Nephron progenitor cell (in vitro differentiated cells): ENCODE measurements around the gene PEX3.
A peak's percentile ranks its signal among the peaks of the same experiment; 100 is the strongest.
"Not testable (repeated sequence)": the region's sequence is repeated elsewhere in the genome, so short reads cannot be mapped to it uniquely, and the experiment has no call there.

ENCODE experiments used
- DNase-seq: peaks from one replicate; pipeline ENCODE4 v3.0.0; 2021
- H3K27ac Mint-ChIP-seq: 2 replicates; pipeline ENCODE4 v1.8.0; 2021; ENCODE audit warnings: mild to moderate bottlenecking, moderate library complexity, mixed read lengths
- H3K27me3 Mint-ChIP-seq: 2 replicates; pipeline ENCODE4 v1.8.0; 2021; ENCODE audit warnings: mild to moderate bottlenecking, low read depth, mixed read lengths; ENCODE audit not compliant: poor library complexity
- H3K36me3 Mint-ChIP-seq: 2 replicates; pipeline ENCODE4 v1.8.0; 2021; ENCODE audit warnings: low read depth, mixed read lengths
- H3K4me1 Mint-ChIP-seq: 2 replicates; pipeline ENCODE4 v1.8.0; 2021; ENCODE audit warnings: mixed read lengths
- H3K4me3 Mint-ChIP-seq: 2 replicates; pipeline ENCODE4 v1.8.0; 2021; ENCODE audit warnings: mild to moderate bottlenecking, moderate library complexity, mixed read lengths
- H3K9me3 Mint-ChIP-seq: 2 replicates; pipeline ENCODE4 v1.8.0; 2021; ENCODE audit warnings: mild to moderate bottlenecking, moderate library complexity, mixed read lengths
- TF ChIP-seq, protein P1 (sequence below): fragments of 200-600 bp; sonication (generic); IDR thresholded peaks from 2 replicates; pipeline ENCODE4 v1.5.0; 2021; ENCODE audit warnings: antibody characterized with exemption

The PEX3 gene

DNA sequence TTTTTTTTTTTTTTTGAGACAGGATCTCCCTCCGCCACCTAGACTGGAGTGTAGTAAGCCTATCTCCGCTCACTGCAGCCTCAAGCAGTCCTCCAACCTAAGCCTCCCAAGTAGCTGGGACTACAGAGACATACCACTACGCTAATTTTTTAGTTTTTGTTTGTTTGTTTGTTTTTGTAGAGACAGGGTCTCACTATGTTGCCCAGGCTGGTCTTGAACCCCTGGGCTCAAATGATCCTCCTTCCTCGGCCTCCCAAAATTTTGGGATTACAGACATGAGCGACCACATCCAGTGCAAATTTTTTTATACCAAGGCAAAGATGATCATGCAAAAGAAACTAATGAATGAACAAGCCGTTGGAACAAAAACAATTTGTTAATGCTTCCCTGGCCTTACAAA is 55.6 kb downstream of the PEX3 start:
- no peaks in the 10 kb centered on the region for H3K27me3 Mint-ChIP-seq
- H3K27ac Mint-ChIP-seq = no peak overlapping the region
- DNase-seq = no peak
- no peaks in the 10 kb centered on the region for H3K9me3 Mint-ChIP-seq
- H3K4me3 Mint-ChIP-seq = no peak overlapping the region
- peaks cover 22% of the 10 kb centered on the region for H3K4me1 Mint-ChIP-seq
- TF ChIP-seq, protein P1, sequence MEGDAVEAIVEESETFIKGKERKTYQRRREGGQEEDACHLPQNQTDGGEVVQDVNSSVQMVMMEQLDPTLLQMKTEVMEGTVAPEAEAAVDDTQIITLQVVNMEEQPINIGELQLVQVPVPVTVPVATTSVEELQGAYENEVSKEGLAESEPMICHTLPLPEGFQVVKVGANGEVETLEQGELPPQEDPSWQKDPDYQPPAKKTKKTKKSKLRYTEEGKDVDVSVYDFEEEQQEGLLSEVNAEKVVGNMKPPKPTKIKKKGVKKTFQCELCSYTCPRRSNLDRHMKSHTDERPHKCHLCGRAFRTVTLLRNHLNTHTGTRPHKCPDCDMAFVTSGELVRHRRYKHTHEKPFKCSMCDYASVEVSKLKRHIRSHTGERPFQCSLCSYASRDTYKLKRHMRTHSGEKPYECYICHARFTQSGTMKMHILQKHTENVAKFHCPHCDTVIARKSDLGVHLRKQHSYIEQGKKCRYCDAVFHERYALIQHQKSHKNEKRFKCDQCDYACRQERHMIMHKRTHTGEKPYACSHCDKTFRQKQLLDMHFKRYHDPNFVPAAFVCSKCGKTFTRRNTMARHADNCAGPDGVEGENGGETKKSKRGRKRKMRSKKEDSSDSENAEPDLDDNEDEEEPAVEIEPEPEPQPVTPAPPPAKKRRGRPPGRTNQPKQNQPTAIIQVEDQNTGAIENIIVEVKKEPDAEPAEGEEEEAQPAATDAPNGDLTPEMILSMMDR = no peak
- H3K36me3 Mint-ChIP-seq = peaks cover 55% of the 10 kb centered on the region

DNA sequence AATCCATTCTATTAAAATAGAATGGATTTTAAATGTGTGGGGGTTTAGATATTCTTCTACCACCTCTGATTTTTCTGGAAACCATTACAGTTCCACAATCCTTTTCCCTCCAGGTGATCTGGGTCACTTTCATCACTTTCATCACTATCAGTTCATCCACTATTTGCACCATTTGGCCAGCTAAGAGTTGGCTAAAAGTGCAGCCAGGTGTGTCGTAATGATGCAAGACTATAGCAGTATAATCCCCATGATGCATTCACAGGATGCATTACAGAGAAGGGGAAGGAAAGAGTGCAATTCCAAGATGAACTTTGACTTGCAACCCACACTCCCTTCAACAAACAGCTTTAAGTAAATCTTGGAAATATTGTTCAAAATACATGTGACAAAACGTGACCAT is 56.0 kb downstream of the PEX3 start:
- TF ChIP-seq, protein P1 = no peak
- Mint-ChIP-seq H3K4me1 (peaks cover 23% of the 10 kb centered on the region), H3K27ac (no peak overlapping the region), H3K4me3 (no peak overlapping the region), H3K36me3 (peaks cover 50% of the 10 kb centered on the region), H3K27me3 (no peaks in the 10 kb centered on the region), H3K9me3 (no peaks in the 10 kb centered on the region)
- DNase-seq = no peak

DNA sequence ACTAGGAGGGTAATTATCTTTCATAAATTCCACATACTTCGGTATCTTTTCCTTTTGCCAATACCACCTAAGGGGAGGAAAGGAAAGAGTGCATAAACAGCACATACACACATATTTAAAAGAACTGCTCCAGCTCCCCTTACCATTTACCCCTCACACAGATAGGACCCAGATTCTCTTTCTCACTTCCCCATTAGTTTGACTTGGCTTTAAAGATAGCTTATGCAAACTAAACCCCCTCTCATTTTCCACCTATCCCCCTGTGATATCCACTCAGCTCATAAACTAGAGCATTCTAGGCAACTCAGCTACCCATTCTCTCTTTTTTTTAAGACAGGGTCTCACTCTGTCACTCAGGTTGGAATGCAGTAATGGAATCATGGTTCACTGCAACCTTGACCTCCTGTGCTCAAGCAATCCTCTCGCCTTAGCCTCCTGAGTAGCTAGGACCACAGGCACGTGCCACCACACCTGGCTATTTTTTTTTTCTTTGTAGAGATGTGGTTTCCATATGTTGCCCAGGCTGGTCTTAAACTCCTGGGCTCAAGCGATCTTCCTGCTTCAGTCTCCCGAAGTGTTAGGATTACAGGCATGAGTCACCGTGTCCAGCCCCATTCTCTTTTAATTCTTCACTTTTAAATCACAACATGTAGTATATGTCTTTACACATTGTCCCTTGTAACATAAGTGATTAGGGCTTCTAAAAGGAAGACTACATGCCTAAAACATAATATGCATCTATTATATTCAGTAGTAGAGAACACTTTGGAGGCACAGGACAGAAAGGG is 56.9 kb downstream of the PEX3 start:
- H3K4me1 Mint-ChIP-seq = peaks cover 28% of the 10 kb centered on the region
- TF ChIP-seq, protein P1 = no peak
- no peak overlapping the region for H3K27ac Mint-ChIP-seq
- no peak overlapping the region for H3K4me3 Mint-ChIP-seq
- H3K27me3 Mint-ChIP-seq = peaks cover 4% of the 10 kb centered on the region
- H3K9me3 Mint-ChIP-seq = no peaks in the 10 kb centered on the region
- DNase-seq = no peak
- H3K36me3 Mint-ChIP-seq = peaks cover 48% of the 10 kb centered on the region

DNA sequence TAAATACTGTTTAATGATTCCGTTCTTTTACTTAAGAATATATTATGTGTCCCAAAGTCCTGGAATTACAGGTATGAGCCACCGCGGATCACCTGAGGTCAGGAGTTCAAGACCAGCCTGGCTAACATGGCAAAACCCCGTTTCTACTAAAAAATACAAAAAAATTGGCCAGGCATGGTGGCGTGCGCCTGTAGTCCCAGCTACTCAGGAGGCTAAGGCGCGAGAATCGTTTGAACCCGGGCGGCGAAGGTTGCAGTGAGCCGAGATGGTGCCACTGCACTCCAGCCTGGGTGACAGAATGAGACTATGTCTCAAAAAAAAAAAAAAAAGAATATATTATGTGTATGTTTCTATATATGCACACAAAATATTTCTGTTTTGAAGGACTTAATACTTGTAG is 59.7 kb downstream of the PEX3 start:
- not testable (repeated sequence) for DNase-seq

DNA sequence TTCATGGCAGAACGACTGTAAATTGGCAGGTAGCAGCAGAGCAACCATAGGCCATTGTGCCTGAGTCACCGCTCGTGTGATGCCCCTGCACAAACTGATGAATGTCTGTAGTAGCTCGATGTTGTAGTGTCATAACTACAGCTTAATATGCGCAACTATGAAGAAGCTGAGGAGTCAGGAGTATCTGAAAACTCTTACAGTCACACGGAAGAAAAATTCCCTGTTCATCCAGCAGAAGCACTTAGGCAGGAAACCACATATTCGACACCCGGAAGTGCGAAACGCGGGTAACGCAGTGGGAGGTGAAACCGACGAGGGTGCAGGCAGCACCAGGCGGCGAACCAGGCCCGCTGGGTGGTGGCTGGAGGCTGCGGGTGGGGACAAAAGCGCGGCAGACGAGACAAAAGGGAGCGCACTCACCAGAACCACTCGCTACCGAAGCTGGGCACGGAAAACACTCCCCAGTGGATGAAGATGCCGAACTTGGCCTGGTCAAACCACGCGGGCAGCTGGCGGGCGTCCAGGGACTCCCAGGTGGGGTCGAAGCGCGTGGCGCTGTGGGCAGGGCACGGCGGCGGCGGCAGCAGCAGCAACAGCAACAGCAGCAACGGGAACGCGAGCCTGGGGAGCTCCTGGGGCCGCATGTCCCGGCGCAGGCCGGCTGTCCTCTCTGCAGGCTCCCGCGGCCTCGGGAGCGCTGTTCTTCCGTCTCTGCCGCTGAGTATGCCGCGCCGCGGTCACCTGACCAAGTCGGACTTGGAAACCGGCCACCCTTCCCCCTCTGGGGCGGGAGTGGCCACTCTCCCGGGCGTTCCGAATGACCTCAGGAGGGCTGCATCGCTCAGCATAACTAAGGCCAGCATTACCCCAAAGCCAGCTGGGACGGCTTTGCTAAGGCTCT is 60.6 kb downstream of the PEX3 start, which contains the start of gene FUCA2:
Gene FUCA2 (minus strand): TSS at position 730 of the 901 bp plus-strand sequence. CDS start 86 bp downstream, at position 644.
- H3K36me3 Mint-ChIP-seq = peaks cover 34% of the 10 kb centered on the region
- no peak within 1 kb of the TSS for H3K27ac Mint-ChIP-seq
- H3K4me1 Mint-ChIP-seq = peaks cover 37% of the 10 kb centered on the region
- DNase-seq = peak; percentile 78
- peak within 1 kb of the TSS; percentile 86 for H3K4me3 Mint-ChIP-seq
- no peaks in the 10 kb centered on the region for H3K9me3 Mint-ChIP-seq
- H3K27me3 Mint-ChIP-seq = peaks cover 12% of the 10 kb centered on the region
- TF ChIP-seq, protein P1 = no peak

More for the DNA sequence above, 59.7 kb downstream of the PEX3 start:
- not testable (repeated sequence) for H3K27me3 Mint-ChIP-seq, H3K9me3 Mint-ChIP-seq, H3K27ac Mint-ChIP-seq
- H3K36me3 Mint-ChIP-seq = peaks cover 43% of the 10 kb centered on the region
- H3K4me1 Mint-ChIP-seq = peaks cover 34% of the 10 kb centered on the region
- peak overlapping the region; percentile 86 for H3K4me3 Mint-ChIP-seq

DNA sequence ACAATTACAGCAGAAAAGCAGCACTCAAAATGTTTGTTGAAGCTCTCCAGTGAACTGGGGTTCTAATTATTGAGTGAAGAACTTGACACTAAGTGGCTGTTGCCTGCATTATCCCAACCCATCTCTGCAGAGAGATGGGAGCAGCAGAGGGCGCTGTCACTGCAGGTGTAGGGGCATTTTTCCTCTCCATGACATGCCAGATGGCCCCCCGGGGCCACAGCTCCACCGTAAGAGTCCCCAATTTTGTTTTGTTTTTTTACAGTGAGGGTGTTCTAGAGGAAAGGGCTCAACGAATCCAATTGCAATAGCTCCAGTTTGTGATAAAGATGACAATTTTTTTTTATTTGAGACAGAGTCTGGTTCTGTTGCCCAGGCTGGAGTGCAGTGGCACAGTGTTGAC is 62.8 kb downstream of the PEX3 start:
- H3K36me3 Mint-ChIP-seq = peaks cover 12% of the 10 kb centered on the region
- H3K4me1 Mint-ChIP-seq = peaks cover 49% of the 10 kb centered on the region
- TF ChIP-seq, protein P1 = no peak
- peak overlapping the region; percentile 64 for H3K4me3 Mint-ChIP-seq
- no peak overlapping the region for H3K27ac Mint-ChIP-seq
- H3K9me3 Mint-ChIP-seq = no peaks in the 10 kb centered on the region
- no peak for DNase-seq
- H3K27me3 Mint-ChIP-seq = peaks cover 12% of the 10 kb centered on the region
